ENCODE results near the gene PDE6C. TPM values are rescaled to one million over a fixed set of nuclear protein-coding genes. Genes with fewer than 3 reads are reported as not detected.
A peak's percentile ranks its signal among the peaks of the same experiment; 100 is the strongest.

The PDE6C gene
- total RNA-seq, 1 donor from 2014 or later: not detected

- peak; percentile 54 for TF ChIP-seq CTCF (IDR thresholded peaks at IDR 0.05)
- no peak overlapping the region for H3K27ac Mint-ChIP-seq (ENCODE audit: unreplicated experiment)
- H3K4me3 Mint-ChIP-seq (ENCODE audit: unreplicated experiment): no peak overlapping the region
- peaks cover 14% of the 10 kb centered on the region for H3K36me3 Mint-ChIP-seq (ENCODE audit: low read depth)
- H3K27me3 Mint-ChIP-seq (ENCODE audit: low read depth): no peaks in the 10 kb centered on the region
- DNase-seq (ENCODE audit: low spot score): no peak
- no peaks in the 10 kb centered on the region for H3K4me1 Mint-ChIP-seq (ENCODE audit: low read depth)
- no peaks in the 10 kb centered on the region for H3K9me3 Mint-ChIP-seq (ENCODE audit: low read depth)
These were observed 84.9 kb downstream of the PDE6C start for GRCh38 chr10:93697207-93697606.

GRCh38 chr10:93701866-93702209 lies 89.5 kb downstream of the PDE6C start:
- Mint-ChIP-seq H3K4me1 (ENCODE audit: low read depth) (no peaks in the 10 kb centered on the region), H3K27ac (ENCODE audit: unreplicated experiment) (no peak overlapping the region), H3K27me3 (ENCODE audit: low read depth) (no peaks in the 10 kb centered on the region), H3K4me3 (ENCODE audit: unreplicated experiment) (no peak overlapping the region), H3K9me3 (ENCODE audit: low read depth) (no peaks in the 10 kb centered on the region), H3K36me3 (ENCODE audit: low read depth) (peaks cover 4% of the 10 kb centered on the region)
- no peak for TF ChIP-seq CTCF (IDR thresholded peaks at IDR 0.05)
- no peak for DNase-seq (ENCODE audit: low spot score)

- Mint-ChIP-seq H3K9me3 (ENCODE audit: low read depth) (no peaks in the 10 kb centered on the region), H3K27me3 (ENCODE audit: low read depth) (no peaks in the 10 kb centered on the region), H3K4me1 (ENCODE audit: low read depth) (no peaks in the 10 kb centered on the region), H3K4me3 (ENCODE audit: unreplicated experiment) (no peak within 1 kb of the TSS), H3K27ac (ENCODE audit: unreplicated experiment) (no peak within 1 kb of the TSS), H3K36me3 (ENCODE audit: low read depth) (no peaks in the 10 kb centered on the region)
- peak; percentile 99 for DNase-seq (ENCODE audit: low spot score)
- TF ChIP-seq CTCF (IDR thresholded peaks at IDR 0.05): peak; percentile 82
These were observed 90.1 kb downstream of the PDE6C start, which contains the start of gene FRA10AC1 for GRCh38 chr10:93702210-93703001. TSS of gene FRA10AC1 (minus strand) at chr10:93702592. CDS start at chr10:93700106, 2,486 bp downstream.

- DNase-seq (ENCODE audit: low spot score): no peak
- TF ChIP-seq CTCF (IDR thresholded peaks at IDR 0.05): no peak
- Mint-ChIP-seq H3K36me3 (ENCODE audit: low read depth) (no peaks in the 10 kb centered on the region), H3K9me3 (ENCODE audit: low read depth) (no peaks in the 10 kb centered on the region), H3K4me1 (ENCODE audit: low read depth) (no peaks in the 10 kb centered on the region), H3K27me3 (ENCODE audit: low read depth) (no peaks in the 10 kb centered on the region), H3K27ac (ENCODE audit: unreplicated experiment) (no peak overlapping the region), H3K4me3 (ENCODE audit: unreplicated experiment) (no peak overlapping the region)
These were observed 90.7 kb downstream of the PDE6C start for GRCh38 chr10:93703066-93703465.

- Mint-ChIP-seq H3K4me1 (ENCODE audit: low read depth) (no peaks in the 10 kb centered on the region), H3K9me3 (ENCODE audit: low read depth) (no peaks in the 10 kb centered on the region), H3K27me3 (ENCODE audit: low read depth) (no peaks in the 10 kb centered on the region), H3K36me3 (ENCODE audit: low read depth) (no peaks in the 10 kb centered on the region), H3K27ac (ENCODE audit: unreplicated experiment) (no peak overlapping the region), H3K4me3 (ENCODE audit: unreplicated experiment) (no peak overlapping the region)
- no peak for DNase-seq (ENCODE audit: low spot score)
- TF ChIP-seq CTCF (IDR thresholded peaks at IDR 0.05): no peak
These were observed 91.5 kb downstream of the PDE6C start for GRCh38 chr10:93703841-93704240.
